Heart right ventricle (tissue), 16 donors: ENCODE measurements around the gene INPP4B. TPM values are rescaled to one million over a fixed set of nuclear protein-coding genes. Genes with fewer than 3 reads are reported as not detected.
"Not testable (repeated sequence)": the region's sequence is repeated elsewhere in the genome, so short reads cannot be mapped to it uniquely, and the experiment has no call there.

ENCODE experiments used
- ATAC-seq, 8 donors: fragments of 200-7000 bp; cut with Tn5 transposase; one replicate each; pipeline ENCODE4 v1.9.1; 2020; ENCODE audit warnings: mild to moderate bottlenecking in 8 of 8, moderate library complexity in 8 of 8, moderate number of reproducible peaks in 1 of 8
- DNase-seq, 2 donors: peaks; one replicate each; pipeline ENCODE4 v3.0.0-alpha.2; 2020
- H3K27ac ChIP-seq, 10 donors: fragments of 200-600 bp; sonication (generic) in 2 of 10; one replicate each; pipeline versions ENCODE4 v1.5.0 to v1.8.0; 2020 to 2022; ENCODE audit warnings: mild to moderate bottlenecking in 3 of 10
- H3K27me3 ChIP-seq, 7 donors: fragments of 200-600 bp; one replicate each; pipeline ENCODE4 v1.8.0; 2021 to 2022; ENCODE audit warnings: mild to moderate bottlenecking in 2 of 7
- H3K36me3 ChIP-seq, 9 donors: fragments of 200-600 bp; sonication (generic) in 1 of 9; one replicate each; pipeline versions ENCODE4 v1.5.0 to v1.8.0; 2020 to 2022; ENCODE audit warnings: mild to moderate bottlenecking in 2 of 9
- H3K4me1 ChIP-seq, 9 donors: fragments of 200-600 bp; sonication (generic) in 1 of 9; one replicate each; pipeline versions ENCODE4 v1.5.0 to v1.8.0; 2020 to 2022; ENCODE audit warnings: mild to moderate bottlenecking in 4 of 9
- H3K4me3 ChIP-seq, 10 donors: fragments of 200-600 bp; sonication (generic) in 2 of 10; one replicate each; pipeline versions ENCODE4 v1.5.0 to v1.8.0; 2020 to 2022; ENCODE audit warnings: mild to moderate bottlenecking in 7 of 10, moderate library complexity in 2 of 10
- H3K9me3 ChIP-seq, 11 donors: fragments of 200-600 bp in 10 of 11; sonication (generic) in 2 of 11; one replicate each; pipeline versions ENCODE4 v1.5.0 to v1.8.0; 2013 to 2022; ENCODE audit warnings: mild to moderate bottlenecking in 2 of 11, control low read depth in 1 of 11, moderate library complexity in 1 of 11
- CTCF ChIP-seq, 9 donors: fragments of 200-600 bp; sonication (generic) in 2 of 9; IDR thresholded peaks; one replicate each; pipeline versions ENCODE4 v1.5.0 to v1.8.0; 2021 to 2022; ENCODE audit warnings: antibody characterized with exemption in 9 of 9, mild to moderate bottlenecking in 5 of 9, moderate library complexity in 1 of 9
- WGBS, 2 donors: extraction: QIAGEN DNeasy Blood & Tissue Kit; methylation state at CpG; one replicate each; pipeline ENCODE4 v1.1.7; 2013; ENCODE audit warnings: inconsistent platforms in 1 of 2; 5-methylcytosine and 5-hydroxymethylcytosine counted together
- intact Hi-C, 10 donors: fragments of 100-400 bp; cut with DNase I; formaldehyde crosslinking; loops; one replicate each; pipeline versions ENCODE4 v1.11.1 to v1.14.2; 2022
- polyA plus RNA-seq, 2 donors: library from polyadenylated mRNA; stranded (reverse); fragments of 200-250 nt; gene quantifications; one replicate each; pipeline ENCODE4 v1.2.3, GENCODE V29; 2013
- total RNA-seq, 10 donors: library from RNA; stranded (reverse); fragmentation: NEBNext Ultra II Directional in 3 of 10; extraction: Animal tissue kit (Norgen Biotek cat#: 25700) in 3 of 10; gene quantifications; one replicate each; pipeline versions ENCODE4 v1.2.1 to v1.2.4, GENCODE V29; 2021 to 2023
- donor health status: Arrhythmogenic right ventricular cardiomyopathy.
- donor health status: ischemic (EF 13 %, LVEDD 7.1; RV severe dilation, severe dysfunction).
- donor health status: healthy with polysubstance abuse.
- donor health status: DM: no; HTN: yes; CAD: no.
- donor health status: DM: no; HTN: no; CAD: no.
- donor health status: ischemic (EF 25% LVEDD 6.9; RV normal size, moderate dysfunction).
- donor health status: ischemic (EF 25% LVEDD 5.7; RV mildly dilated, moderate dysfunction).
- donor health status: healthy.
- donor health status: DM: yes; HTN: yes; CAD: no.
- donor health status: Ischemic cardiomyopathy.
- donor health status: ischemic (EF 35%, LVEDD 5.7; RV mildly dilated, moderate dysfunction).
- donor health status: nonischemic (EF 11% LVEDD 7.7; RV severe dilation, severe dysfunction).
- donor health status: DM: yes; HTN: yes; CAD: no.
- donor health status: PGD.
- donor health status: ischemic (EF 29% LVEDD 5.4; RV normal size, mild dysfunction).
- donor health status: nonischemic (EF 23%, LVEDD 6.1; RV moderate dilation, normal function).

The INPP4B gene
- total and polyA plus RNA-seq, 12 donors: 3.7 to 100.0 (median 39.1) TPM

- Histone ChIP-seq H3K27ac (no peak overlapping the region), H3K9me3 (no peaks in the 10 kb centered on the region), H3K4me1 (peaks cover 0 to 18% (median 1%) of the 10 kb centered on the region in 9 donors), H3K4me3 (no peak overlapping the region), H3K27me3 (no peaks in the 10 kb centered on the region), H3K36me3 (no peaks in the 10 kb centered on the region)
- no peak for TF ChIP-seq CTCF (IDR thresholded peaks at IDR 0.05)
- intact Hi-C loops: no loop called here
- ATAC-seq (no peak), DNase-seq (no peak)
Observed at GRCh38 chr4:142812091-142812490, 34.0 kb downstream of the INPP4B start.

- H3K4me1 ChIP-seq: peaks cover 0 to 13% (median 0%) of the 10 kb centered on the region in 9 donors
- intact Hi-C loops: no loop called here
- TF ChIP-seq CTCF (IDR thresholded peaks at IDR 0.05): no peak
- no peak overlapping the region for H3K4me3 ChIP-seq
- DNase-seq (no peak), ATAC-seq (peak in 3 of 8 donors; percentile 24 to 52 (median 41))
- H3K27me3 ChIP-seq: no peaks in the 10 kb centered on the region
- WGBS, 2 donors: 88 to 91% methylated on average over 1 of the region's 1 CpG
- no peaks in the 10 kb centered on the region for H3K36me3 ChIP-seq
- no peaks in the 10 kb centered on the region for H3K9me3 ChIP-seq
- H3K27ac ChIP-seq: no peak overlapping the region
Observed at GRCh38 chr4:142811034-142811433, 35.1 kb downstream of the INPP4B start.

GRCh38 chr4:142809559-142809958 lies 36.5 kb downstream of the INPP4B start:
- Histone ChIP-seq H3K4me3 (no peak overlapping the region), H3K9me3 (no peaks in the 10 kb centered on the region), H3K4me1 (peaks cover 0 to 13% (median 0%) of the 10 kb centered on the region in 9 donors), H3K27ac (no peak overlapping the region), H3K27me3 (no peaks in the 10 kb centered on the region), H3K36me3 (no peaks in the 10 kb centered on the region)
- ATAC-seq (no peak), DNase-seq (no peak)
- WGBS, 2 donors: 57 to 62% methylated on average over 2 of the region's 2 CpGs
- intact Hi-C loops: no loop called here
- TF ChIP-seq CTCF (IDR thresholded peaks at IDR 0.05): no peak

DNA sequence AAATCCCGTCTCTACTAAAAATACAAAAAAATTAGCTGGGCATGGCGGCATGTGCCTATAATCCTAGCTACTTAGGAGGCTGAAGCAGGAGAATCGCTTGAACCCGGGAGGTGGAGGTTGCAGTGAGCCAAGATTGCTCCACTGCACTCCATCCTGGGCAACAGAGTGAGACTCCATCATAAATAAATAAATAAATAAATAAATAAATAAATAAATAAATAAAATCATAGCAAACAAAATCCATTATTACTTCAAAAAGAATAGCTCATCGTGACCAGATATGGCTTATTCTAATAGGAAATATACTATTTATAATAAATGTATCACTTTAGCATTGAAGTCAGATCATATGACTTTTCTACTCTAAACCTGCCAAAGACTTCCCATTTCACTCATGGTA lies 42.2 kb downstream of the INPP4B start:
- H3K4me3 ChIP-seq, DNase-seq, H3K9me3 ChIP-seq, H3K27ac ChIP-seq, H3K4me1 ChIP-seq, intact Hi-C loops, H3K36me3 ChIP-seq, H3K27me3 ChIP-seq, ATAC-seq: not testable (repeated sequence)
- 96 to 98% methylated on average over 5 of the region's 5 CpGs for whole genome bisulfite sequencing, 2 donors

DNA sequence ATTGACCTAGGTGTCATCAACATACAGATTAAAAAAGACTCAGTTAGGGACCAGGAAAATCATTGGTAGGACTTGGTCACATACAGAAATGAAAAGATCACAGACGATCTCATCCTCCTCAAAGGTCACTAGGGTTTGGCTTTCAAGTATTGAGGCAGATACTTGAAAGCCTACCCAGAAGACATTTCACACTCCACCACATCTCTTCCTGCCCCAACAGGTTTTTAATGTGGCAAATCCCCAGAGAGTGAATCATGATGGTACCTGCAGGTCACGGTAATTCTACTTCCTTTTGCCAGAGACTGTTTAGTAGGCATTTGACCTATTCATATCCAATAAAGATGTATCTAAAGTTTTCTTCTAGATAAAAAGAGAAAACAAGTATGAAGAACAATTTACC lies 44.1 kb downstream of the INPP4B start:
- ATAC-seq (no peak), DNase-seq (no peak)
- WGBS, 2 donors: 86 to 91% methylated on average over 2 of the region's 2 CpGs
- H3K27ac ChIP-seq: no peak overlapping the region
- no peaks in the 10 kb centered on the region for H3K9me3 ChIP-seq
- intact Hi-C loops: no loop called here
- no peaks in the 10 kb centered on the region for H3K27me3 ChIP-seq
- H3K36me3 ChIP-seq: peaks cover 0 to 8% (median 0%) of the 10 kb centered on the region in 9 donors
- no peak for TF ChIP-seq CTCF (IDR thresholded peaks at IDR 0.05)
- no peaks in the 10 kb centered on the region for H3K4me1 ChIP-seq
- no peak overlapping the region for H3K4me3 ChIP-seq
